Measurements from ENCODE around the gene FLACC1. TPM values are rescaled to one million over a fixed set of nuclear protein-coding genes. Genes with fewer than 3 reads are reported as not detected.

FLACC1 gene
- total RNA-seq, 1 experiment from 2014 or later: 0.17 TPM

GRCh38 chr2:201258666-201259615 lies 98.2 kb downstream of the FLACC1 start:
- CTCF ChIA-PET: interaction anchor here (1.5 kb wide), 1 partner anchor 27 kb away, joined by 3 read pairs; no protein-coding TSS in a partner anchor
- TF ChIP-seq USF2 (CRISPR knock-in tag; IDR thresholded peaks at IDR 0.05): no peak
- TF ChIP-seq MXD4 (CRISPR knock-in tag; IDR thresholded peaks at IDR 0.05; ENCODE audit: borderline replicate concordance): no peak
- no peak for TF ChIP-seq NR2C2 (CRISPR knock-in tag; IDR thresholded peaks at IDR 0.05)
- no peak for TF ChIP-seq ZNF232 (CRISPR knock-in tag; IDR thresholded peaks at IDR 0.05)
- TF ChIP-seq ZBTB43 (CRISPR knock-in tag; IDR thresholded peaks at IDR 0.05): no peak
- no peak for TF ChIP-seq ZNF263 (CRISPR knock-in tag; IDR thresholded peaks at IDR 0.05; ENCODE audit: low read depth)
- TF ChIP-seq ZNF425 (CRISPR knock-in tag; conservative IDR thresholded peaks at IDR 0.05): no peak
- TF ChIP-seq ATF1 (CRISPR knock-in tag; IDR thresholded peaks at IDR 0.05): no peak
- TF ChIP-seq FOXJ3 (CRISPR knock-in tag; IDR thresholded peaks at IDR 0.05; ENCODE audit: borderline replicate concordance): no peak
- no peak for TF ChIP-seq GABPB1 (CRISPR knock-in tag; IDR thresholded peaks at IDR 0.05)
- TF ChIP-seq PRDM15 (CRISPR knock-in tag; IDR thresholded peaks at IDR 0.05): no peak
- TF ChIP-seq, protein P1, sequence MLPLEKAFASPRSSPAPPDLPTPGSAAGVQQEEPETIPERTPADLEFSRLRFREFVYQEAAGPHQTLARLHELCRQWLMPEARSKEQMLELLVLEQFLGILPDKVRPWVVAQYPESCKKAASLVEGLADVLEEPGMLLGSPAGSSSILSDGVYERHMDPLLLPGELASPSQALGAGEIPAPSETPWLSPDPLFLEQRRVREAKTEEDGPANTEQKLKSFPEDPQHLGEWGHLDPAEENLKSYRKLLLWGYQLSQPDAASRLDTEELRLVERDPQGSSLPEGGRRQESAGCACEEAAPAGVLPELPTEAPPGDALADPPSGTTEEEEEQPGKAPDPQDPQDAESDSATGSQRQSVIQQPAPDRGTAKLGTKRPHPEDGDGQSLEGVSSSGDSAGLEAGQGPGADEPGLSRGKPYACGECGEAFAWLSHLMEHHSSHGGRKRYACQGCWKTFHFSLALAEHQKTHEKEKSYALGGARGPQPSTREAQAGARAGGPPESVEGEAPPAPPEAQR (CRISPR knock-in tag; IDR thresholded peaks at IDR 0.05): no peak
- TF ChIP-seq ZNF138 (CRISPR knock-in tag; conservative IDR thresholded peaks at IDR 0.05): no peak
- no peak for TF ChIP-seq MYBL2 (CRISPR knock-in tag; IDR thresholded peaks at IDR 0.05)
- TF ChIP-seq, protein P2, sequence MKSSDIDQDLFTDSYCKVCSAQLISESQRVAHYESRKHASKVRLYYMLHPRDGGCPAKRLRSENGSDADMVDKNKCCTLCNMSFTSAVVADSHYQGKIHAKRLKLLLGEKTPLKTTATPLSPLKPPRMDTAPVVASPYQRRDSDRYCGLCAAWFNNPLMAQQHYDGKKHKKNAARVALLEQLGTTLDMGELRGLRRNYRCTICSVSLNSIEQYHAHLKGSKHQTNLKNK (CRISPR knock-in tag; IDR thresholded peaks at IDR 0.05): no peak
- peak overlapping the region; percentile 56 for H3K4me3 Mint-ChIP-seq

More at GRCh38 chr2:201258666-201259615, 98.2 kb downstream of the FLACC1 start:
- H3K9me3 Mint-ChIP-seq: no peaks in the 10 kb centered on the region
- ATAC-seq (peak; percentile 7), DNase-seq (ENCODE audit: low spot score) (no peak)
- H3K4me1 Mint-ChIP-seq: peaks cover 33% of the 10 kb centered on the region
- POLR2A ChIA-PET: no interaction called here
- H3K27ac Mint-ChIP-seq: peak overlapping the region; percentile 65
- H3K27me3 Mint-ChIP-seq (ENCODE audit: low read depth): no peaks in the 10 kb centered on the region
- H3K36me3 Mint-ChIP-seq: no peaks in the 10 kb centered on the region
